Natural killer cell treated with Interleukin-12 subunit alpha and Interleukin-12 subunit beta and Interleukin-15 and Interleukin-18, amount 100 ng/mL, for 72 hours (primary cell): ENCODE measurements around the gene PTPRN2. TPM values are rescaled to one million over a fixed set of nuclear protein-coding genes. Genes with fewer than 3 reads are reported as not detected.
"Not testable (repeated sequence)": the region's sequence is repeated elsewhere in the genome, so short reads cannot be mapped to it uniquely, and the experiment has no call there.

Experiments used
- ATAC-seq, 2 donors: fragments of 150-1000 bp; cut with Tn5 transposase in 1 of 2; sonication (Bioruptor Pico), chemical (Tn5 transposase) in 1 of 2; 2 replicates each; pipeline ENCODE4 v1.10.0; 2021
- DNase-seq: peaks from one replicate; pipeline ENCODE4 v3.0.0; 2022; ENCODE audit warnings: low spot score
- H3K27ac Mint-ChIP-seq, 2 donors: 1 replicate in 1 of 2; 2 replicates in 1 of 2; pipeline ENCODE4 v1.8.0; 2022; ENCODE audit warnings: mixed read lengths in 2 of 2, mild to moderate bottlenecking in 1 of 2, moderate library complexity in 1 of 2
- H3K27me3 Mint-ChIP-seq, 2 donors: 1 replicate in 1 of 2; 2 replicates in 1 of 2; pipeline ENCODE4 v1.8.0; 2022; ENCODE audit warnings: mixed read lengths in 2 of 2
- H3K36me3 Mint-ChIP-seq: one replicate; pipeline ENCODE4 v1.8.0; 2022; ENCODE audit warnings: mixed read lengths
- H3K4me1 Mint-ChIP-seq, 2 donors: 1 replicate in 1 of 2; 2 replicates in 1 of 2; pipeline ENCODE4 v1.8.0; 2022; ENCODE audit warnings: low read depth in 2 of 2, mixed read lengths in 2 of 2, mild to moderate bottlenecking in 1 of 2
- H3K4me3 Mint-ChIP-seq: one replicate; pipeline ENCODE4 v1.8.0; 2022; ENCODE audit warnings: mixed read lengths
- H3K9me3 Mint-ChIP-seq: 2 replicates; pipeline ENCODE4 v1.8.0; 2022; ENCODE audit warnings: mixed read lengths
- total RNA-seq, 2 donors: library from RNA; stranded (reverse); gene quantifications; one replicate each; pipeline ENCODE4 v1.2.3, GENCODE V29; 2022

The PTPRN2 gene
- total RNA-seq, 2 donors from 2014 or later = 0.17 to 0.74 TPM

DNA sequence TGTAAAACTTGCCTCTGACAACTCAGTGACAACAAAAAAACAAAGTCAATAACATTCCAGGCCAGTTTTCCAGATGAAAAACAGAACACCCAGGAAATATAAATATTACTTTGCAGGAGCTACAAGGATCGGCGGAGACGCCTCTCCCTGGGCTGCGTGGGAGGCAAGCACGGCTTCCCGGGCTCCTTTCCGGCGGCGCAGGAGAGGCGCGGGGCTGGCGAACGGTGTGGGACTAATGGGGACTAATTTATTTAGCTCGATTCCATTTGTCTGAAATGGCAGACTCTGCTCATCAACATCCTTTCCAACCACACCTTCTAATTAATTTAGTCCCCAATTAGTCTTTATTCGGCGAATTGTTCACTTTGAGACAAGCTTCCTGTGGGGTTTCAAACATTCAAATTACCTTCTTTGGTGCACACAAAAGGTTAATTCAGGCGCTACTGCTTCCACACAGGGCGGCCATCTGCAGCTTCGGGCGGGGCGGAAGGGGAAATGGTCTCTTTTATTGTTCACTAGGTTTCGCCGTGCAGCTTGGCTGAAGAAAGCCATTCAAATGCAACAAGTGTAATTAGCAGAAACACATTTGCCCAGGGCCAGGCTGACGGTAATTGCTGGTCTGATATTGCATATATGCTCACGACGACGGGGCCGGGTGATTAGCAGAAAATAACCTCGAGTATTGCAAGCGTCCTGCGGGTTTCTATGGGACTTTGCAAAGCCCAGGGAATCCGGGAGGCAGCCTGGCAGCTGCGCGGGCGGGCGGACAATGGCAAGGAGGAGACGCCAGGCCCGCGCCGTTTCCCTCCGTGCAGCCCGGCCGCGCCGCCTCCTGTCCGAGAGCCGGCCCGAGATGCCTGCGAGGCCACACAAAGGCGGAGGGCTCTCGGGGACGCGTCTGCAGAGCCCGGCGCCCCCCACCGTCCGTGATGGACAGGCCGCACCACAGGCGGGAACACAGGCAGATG, 270.1 kb downstream of the PTPRN2 start:
- no peaks in the 10 kb centered on the region for H3K9me3 Mint-ChIP-seq
- H3K4me1 Mint-ChIP-seq = no peaks in the 10 kb centered on the region
- H3K36me3 Mint-ChIP-seq = no peaks in the 10 kb centered on the region
- H3K27me3 Mint-ChIP-seq = no peaks in the 10 kb centered on the region
- DNase-seq = no peak
- no peak overlapping the region for H3K27ac Mint-ChIP-seq
- no peak overlapping the region for H3K4me3 Mint-ChIP-seq
- no peak for ATAC-seq

DNA sequence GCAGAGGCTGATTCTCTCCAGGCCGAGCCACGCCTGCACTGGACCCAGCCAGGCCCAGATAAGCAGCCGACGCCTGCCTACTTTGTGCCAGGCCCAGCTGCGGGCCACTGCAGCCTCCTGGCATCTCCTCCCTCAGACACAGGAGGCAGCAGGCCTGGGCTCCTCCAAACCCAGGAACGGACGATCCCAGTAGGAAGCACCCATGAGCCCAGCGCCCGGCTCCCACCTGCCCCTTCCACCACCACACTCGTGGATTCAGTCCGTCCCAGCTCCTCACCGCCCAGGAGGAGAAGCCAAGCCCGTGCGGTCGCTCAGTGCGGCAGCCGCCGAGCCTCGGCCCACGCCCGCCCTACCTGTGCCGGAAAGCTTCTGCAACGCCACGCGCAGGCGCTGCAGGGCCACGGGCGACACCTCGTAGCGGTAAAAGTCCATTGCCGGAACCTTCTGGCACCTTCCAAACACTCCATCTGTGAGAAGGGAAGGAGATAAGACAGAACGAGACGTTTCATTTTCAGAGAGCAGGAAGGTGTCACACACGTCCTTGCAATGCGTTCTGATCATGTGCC, 271.1 kb downstream of the PTPRN2 start:
- Mint-ChIP-seq H3K4me3 (no peak overlapping the region), H3K27ac (no peak overlapping the region), H3K27me3 (no peaks in the 10 kb centered on the region), H3K4me1 (no peaks in the 10 kb centered on the region), H3K36me3 (peaks cover 7% of the 10 kb centered on the region), H3K9me3 (peaks cover 8% of the 10 kb centered on the region)
- no peak for ATAC-seq
- DNase-seq = no peak

DNA sequence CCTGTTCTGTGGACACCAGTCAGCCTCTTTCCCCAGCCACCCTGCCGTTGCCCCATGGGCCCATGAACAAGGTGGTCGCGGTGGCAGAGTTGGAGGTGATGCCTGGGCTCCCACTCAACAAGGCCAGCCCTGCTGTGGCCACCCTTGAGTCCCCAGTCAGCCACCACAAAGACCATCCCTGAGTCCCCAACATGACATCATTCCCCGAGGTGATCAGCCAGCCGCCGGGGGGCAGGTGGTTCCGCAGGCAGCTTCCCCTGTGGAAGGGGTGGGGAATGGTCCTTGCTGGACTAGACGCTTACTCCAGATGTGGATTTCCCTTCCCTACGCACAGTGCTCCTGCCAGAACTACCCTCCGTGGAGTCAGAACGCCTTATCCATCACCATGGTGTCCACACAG, 271.7 kb downstream of the PTPRN2 start:
- Mint-ChIP-seq H3K9me3 (peaks cover 8% of the 10 kb centered on the region), H3K4me1 (no peaks in the 10 kb centered on the region), H3K36me3 (peaks cover 7% of the 10 kb centered on the region), H3K27ac (no peak overlapping the region), H3K4me3 (no peak overlapping the region), H3K27me3 (no peaks in the 10 kb centered on the region)
- DNase-seq = no peak
- no peak for ATAC-seq

DNA sequence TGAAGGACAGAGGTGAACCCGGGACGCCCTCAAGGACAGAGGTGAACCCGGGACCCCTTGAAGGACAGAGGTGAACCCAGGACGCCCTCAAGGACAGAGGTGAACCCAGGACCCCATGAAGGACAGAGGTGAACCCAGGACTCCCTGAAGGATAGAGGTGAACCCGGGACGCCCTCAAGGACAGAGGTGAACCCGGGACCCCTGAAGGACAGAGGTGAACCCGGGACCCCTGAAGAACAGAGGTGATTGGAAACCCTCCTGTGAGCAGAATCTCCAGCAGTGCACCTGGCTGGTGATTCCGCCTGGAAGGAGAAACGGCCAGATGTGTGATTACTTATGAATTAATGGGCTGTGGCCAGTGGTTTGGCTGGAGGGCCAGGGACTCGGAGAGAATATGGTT, 272.3 kb downstream of the PTPRN2 start:
- no peak for DNase-seq
- ATAC-seq = no peak
- Mint-ChIP-seq H3K9me3 (peaks cover 8% of the 10 kb centered on the region), H3K27me3 (no peaks in the 10 kb centered on the region), H3K27ac (no peak overlapping the region), H3K4me1 (no peaks in the 10 kb centered on the region), H3K36me3 (peaks cover 7% of the 10 kb centered on the region), H3K4me3 (no peak overlapping the region)

DNA sequence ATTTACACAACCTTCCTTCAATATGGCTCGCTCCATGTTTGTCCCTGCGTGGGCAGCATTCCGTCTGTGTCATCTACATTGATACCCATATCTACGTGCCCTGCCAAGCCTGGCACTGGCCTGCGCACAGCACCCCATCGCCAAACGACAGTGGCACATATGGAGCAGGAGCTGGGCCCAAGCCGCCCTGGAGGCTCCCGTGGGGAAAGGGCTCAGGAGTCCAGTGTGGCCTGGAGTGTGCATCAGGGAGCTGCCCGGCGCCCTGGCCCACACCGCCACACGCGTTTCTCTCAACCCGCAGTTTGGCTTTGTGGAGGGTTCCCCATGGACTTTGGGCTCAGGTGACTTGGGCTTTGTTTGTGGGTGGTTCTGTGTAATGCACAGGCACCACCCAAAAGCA, 273.2 kb downstream of the PTPRN2 start:
- DNase-seq (no peak), ATAC-seq (no peak)
- H3K4me1 Mint-ChIP-seq = no peaks in the 10 kb centered on the region
- no peaks in the 10 kb centered on the region for H3K27me3 Mint-ChIP-seq
- no peak overlapping the region for H3K27ac Mint-ChIP-seq
- peaks cover 7% of the 10 kb centered on the region for H3K36me3 Mint-ChIP-seq
- no peak overlapping the region for H3K4me3 Mint-ChIP-seq
- peaks cover 8% of the 10 kb centered on the region for H3K9me3 Mint-ChIP-seq

DNA sequence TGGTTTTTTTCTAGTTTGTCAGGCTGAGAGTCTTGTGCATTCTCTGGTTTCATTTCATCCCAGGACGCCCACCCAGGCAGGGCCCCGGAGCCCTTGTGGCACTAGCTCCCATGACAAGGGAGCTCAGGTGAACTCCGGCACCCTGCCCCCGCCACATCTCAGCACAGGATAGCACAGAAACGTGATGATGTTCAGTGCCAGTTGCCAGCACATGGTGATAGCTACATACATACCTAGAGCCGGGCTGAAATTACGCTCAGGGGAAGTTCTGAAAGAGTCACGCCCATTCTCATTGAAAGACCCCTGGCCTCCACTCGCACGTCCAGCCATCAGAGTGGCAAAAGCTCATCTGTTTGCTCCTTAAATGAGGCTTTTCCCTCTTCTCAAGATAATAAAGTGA, 273.7 kb downstream of the PTPRN2 start:
- H3K36me3 Mint-ChIP-seq = peaks cover 7% of the 10 kb centered on the region
- H3K4me3 Mint-ChIP-seq = no peak overlapping the region
- H3K27ac Mint-ChIP-seq = no peak overlapping the region
- H3K9me3 Mint-ChIP-seq = peaks cover 8% of the 10 kb centered on the region
- DNase-seq (no peak), ATAC-seq (no peak)
- H3K4me1 Mint-ChIP-seq = no peaks in the 10 kb centered on the region
- no peaks in the 10 kb centered on the region for H3K27me3 Mint-ChIP-seq

DNA sequence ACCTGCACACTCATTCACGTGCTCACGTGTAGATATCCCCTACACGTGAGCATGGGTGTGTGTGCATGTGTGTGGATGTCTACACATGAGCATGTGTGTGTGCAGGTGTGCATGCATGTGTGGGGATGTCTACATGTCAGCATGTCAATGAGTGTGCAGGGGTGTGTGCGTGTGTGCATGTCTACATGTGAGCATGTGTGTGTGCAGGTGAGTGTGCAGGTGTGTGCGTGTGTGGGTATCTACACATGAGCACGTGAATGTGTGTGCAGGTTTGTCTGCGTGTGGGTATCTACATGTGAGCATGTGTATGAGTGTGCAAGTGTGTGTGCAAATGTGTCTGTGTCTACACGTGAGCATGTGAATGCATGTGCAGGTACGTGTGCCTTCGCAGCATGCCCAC, 274.8 kb downstream of the PTPRN2 start:
- DNase-seq (no peak), ATAC-seq (no peak)
- Mint-ChIP-seq H3K27me3 (no peaks in the 10 kb centered on the region), H3K27ac (no peak overlapping the region), H3K4me1 (no peaks in the 10 kb centered on the region), H3K9me3 (peaks cover 8% of the 10 kb centered on the region), H3K36me3 (peaks cover 7% of the 10 kb centered on the region), H3K4me3 (no peak overlapping the region)

DNA sequence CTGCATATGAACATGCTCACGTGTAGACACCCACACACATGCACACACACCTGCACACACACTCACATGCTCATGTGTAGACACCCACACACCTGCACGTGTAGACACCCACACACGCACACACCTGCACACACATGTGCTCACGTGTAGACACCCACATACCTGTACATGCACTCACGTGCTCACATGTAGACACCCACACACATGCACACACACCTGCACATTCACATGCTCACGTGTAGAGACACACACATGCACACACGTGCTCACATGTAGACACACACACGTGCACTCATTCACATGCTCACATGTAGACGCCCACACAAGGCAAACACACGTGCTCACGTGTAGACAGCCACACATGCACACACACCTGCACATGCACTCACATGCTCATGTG, 275.8 kb downstream of the PTPRN2 start:
- H3K36me3 Mint-ChIP-seq = peaks cover 13% of the 10 kb centered on the region
- H3K27ac Mint-ChIP-seq = no peak overlapping the region
- no peak overlapping the region for H3K4me3 Mint-ChIP-seq
- peaks cover 8% of the 10 kb centered on the region for H3K9me3 Mint-ChIP-seq
- H3K27me3 Mint-ChIP-seq = no peaks in the 10 kb centered on the region
- no peak for DNase-seq
- H3K4me1 Mint-ChIP-seq = no peaks in the 10 kb centered on the region
- no peak for ATAC-seq

DNA sequence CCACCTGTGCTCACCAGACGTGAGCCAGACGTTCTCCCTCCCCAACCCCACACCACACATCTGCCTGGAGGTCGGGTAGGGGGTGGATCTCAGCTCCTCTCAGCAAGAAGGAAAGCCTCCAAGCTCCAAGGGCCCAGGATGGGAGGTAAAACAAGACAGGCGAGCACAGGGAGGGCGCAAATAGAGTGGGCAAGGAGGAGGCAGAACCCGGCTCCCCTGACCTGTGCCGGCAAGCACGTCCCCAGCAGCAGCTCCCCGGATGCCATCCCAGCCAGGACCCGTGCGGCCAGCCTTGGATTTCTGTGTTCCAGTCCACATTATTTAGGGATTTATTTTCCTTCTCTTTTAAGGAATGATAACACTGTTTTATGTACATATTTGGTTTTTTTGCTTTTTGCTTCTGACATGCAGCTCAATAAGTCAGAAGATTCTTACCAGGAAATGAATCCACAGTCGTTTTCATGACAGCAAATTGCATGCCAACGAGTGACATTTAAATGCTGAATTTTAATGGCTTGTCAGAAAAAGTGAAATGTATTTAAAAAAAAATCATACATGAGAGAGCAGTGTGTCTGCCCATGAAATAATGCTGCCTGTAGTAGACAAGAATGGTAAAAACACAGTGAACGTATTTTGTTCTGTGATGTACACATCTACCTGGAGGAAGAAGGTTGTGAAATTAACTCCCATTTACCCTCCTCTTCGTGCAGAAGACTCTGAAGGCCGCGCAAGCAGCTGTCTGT, 276.5 kb downstream of the PTPRN2 start:
- DNase-seq (no peak), ATAC-seq (no peak)
- Mint-ChIP-seq H3K36me3 (peaks cover 17% of the 10 kb centered on the region), H3K4me1 (no peaks in the 10 kb centered on the region), H3K27ac (no peak overlapping the region), H3K9me3 (peaks cover 12% of the 10 kb centered on the region), H3K4me3 (no peak overlapping the region), H3K27me3 (no peaks in the 10 kb centered on the region)

DNA sequence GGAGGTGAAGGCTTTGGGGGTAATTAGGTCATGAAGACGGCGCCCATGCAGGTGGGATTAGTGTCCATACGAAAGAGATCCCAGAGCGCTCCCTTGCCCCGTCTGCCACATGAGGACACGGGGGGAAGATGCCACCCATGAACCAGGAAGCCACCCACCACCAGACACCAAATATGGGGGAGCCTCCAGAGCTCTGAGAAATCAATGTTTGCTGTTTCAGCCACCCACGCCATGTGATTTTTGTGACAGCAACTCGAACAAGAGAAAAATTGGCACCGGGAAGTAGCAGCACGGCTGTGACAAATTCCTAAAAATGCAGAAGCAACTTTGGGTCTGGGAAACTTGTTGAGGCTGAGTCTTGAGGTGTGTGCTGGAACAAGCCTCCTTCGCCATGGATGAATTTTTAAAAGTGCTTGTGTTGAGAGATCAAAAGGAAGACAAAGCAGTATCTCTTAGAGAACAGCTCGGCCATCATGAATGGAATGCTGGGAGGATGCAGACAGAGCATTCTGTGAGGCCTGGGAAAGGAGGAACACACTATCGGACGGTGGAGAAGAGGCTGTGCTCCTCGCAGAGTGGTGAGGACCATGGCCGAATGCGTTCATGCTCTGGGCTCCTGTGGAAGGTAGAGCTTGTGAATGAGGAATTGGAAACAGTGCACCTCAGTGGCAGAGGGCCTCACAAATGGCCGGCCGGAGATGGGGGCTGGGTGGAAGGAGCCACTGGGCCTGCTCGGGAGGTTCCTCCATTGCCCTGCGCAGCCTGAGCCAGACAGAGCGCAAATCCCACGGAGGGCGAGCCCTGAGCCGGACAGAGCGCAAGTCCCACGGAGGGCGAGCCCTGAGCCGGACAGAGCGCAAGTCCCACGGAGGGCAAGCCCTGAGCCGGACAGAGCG, 277.5 kb downstream of the PTPRN2 start:
- Mint-ChIP-seq H3K4me1 (no peaks in the 10 kb centered on the region), H3K9me3 (peaks cover 12% of the 10 kb centered on the region), H3K36me3 (peaks cover 18% of the 10 kb centered on the region), H3K27ac (no peak overlapping the region), H3K27me3 (no peaks in the 10 kb centered on the region), H3K4me3 (no peak overlapping the region)
- ATAC-seq = no peak
- no peak for DNase-seq

DNA sequence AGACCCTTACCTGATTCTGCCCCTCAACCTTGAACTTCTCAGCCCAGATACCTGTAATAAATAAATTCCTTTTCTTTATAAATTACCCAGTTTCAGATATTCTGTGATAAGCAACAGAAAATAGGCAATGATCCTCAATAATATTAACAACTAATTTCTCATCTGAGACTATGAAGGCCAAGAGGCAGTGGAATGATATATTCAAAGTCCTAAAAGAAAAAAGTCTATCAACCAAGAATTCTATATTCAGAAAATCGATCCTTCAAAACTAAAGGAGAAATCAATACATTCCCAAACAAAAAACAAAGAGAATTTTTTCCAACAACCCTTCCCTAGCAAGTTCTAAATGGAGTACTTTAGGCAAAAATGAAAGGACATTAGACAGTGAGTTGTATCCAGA, 279.6 kb downstream of the PTPRN2 start:
- H3K4me3 Mint-ChIP-seq = no peak overlapping the region
- H3K27ac Mint-ChIP-seq = no peak overlapping the region
- peaks cover 12% of the 10 kb centered on the region for H3K9me3 Mint-ChIP-seq
- H3K4me1 Mint-ChIP-seq = no peaks in the 10 kb centered on the region
- no peak for DNase-seq
- ATAC-seq = no peak
- no peaks in the 10 kb centered on the region for H3K27me3 Mint-ChIP-seq
- peaks cover 18% of the 10 kb centered on the region for H3K36me3 Mint-ChIP-seq

DNA sequence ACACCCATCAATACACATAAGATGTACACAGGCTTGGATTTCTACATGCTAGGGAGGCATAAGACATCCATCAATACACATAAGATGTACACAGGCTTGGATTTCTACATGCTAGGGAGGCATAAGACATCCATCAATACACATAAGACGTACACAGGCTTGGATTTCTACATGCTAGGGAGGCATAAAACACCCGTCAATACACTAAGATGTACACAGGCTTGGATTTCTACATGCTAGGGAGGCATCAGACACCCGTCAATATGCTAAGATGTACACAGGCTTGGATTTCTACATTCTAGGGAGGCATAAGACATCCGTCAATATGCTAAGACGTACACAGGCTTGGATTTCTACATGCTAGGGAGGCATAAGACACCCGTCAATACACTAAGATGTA, 283.6 kb downstream of the PTPRN2 start:
- not testable (repeated sequence) for H3K9me3 Mint-ChIP-seq, ATAC-seq
- peaks cover 11% of the 10 kb centered on the region for H3K36me3 Mint-ChIP-seq

DNA sequence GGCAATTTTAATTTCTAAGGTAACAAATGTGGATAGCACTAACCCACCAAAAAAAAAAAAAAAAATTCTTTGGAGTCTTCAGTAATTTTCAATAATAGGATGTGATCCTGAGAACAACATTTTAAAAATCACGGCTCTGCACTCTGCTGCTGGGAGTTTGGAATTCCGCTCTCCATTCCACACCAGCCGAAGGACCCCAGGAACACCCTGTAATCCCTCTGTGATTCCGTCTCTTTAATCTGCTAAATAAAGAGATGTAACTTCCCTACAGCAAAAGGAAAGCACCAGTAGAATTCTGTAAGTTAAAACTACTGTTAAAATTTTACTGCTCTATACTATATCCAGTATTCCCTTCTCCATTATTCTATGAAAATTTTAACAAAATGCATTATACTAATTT, 284.5 kb downstream of the PTPRN2 start:
- peaks cover 3% of the 10 kb centered on the region for H3K9me3 Mint-ChIP-seq
- no peaks in the 10 kb centered on the region for H3K4me1 Mint-ChIP-seq
- DNase-seq (no peak), ATAC-seq (no peak)
- no peaks in the 10 kb centered on the region for H3K27me3 Mint-ChIP-seq
- H3K27ac Mint-ChIP-seq = no peak overlapping the region
- H3K4me3 Mint-ChIP-seq = no peak overlapping the region
- H3K36me3 Mint-ChIP-seq = peaks cover 11% of the 10 kb centered on the region

More for the DNA sequence above, 283.6 kb downstream of the PTPRN2 start:
- H3K27ac Mint-ChIP-seq, H3K4me1 Mint-ChIP-seq, DNase-seq, H3K27me3 Mint-ChIP-seq, H3K4me3 Mint-ChIP-seq: not testable (repeated sequence)
